ENCODE measurements around the gene TMEM139.

Gene TMEM139

DNA sequence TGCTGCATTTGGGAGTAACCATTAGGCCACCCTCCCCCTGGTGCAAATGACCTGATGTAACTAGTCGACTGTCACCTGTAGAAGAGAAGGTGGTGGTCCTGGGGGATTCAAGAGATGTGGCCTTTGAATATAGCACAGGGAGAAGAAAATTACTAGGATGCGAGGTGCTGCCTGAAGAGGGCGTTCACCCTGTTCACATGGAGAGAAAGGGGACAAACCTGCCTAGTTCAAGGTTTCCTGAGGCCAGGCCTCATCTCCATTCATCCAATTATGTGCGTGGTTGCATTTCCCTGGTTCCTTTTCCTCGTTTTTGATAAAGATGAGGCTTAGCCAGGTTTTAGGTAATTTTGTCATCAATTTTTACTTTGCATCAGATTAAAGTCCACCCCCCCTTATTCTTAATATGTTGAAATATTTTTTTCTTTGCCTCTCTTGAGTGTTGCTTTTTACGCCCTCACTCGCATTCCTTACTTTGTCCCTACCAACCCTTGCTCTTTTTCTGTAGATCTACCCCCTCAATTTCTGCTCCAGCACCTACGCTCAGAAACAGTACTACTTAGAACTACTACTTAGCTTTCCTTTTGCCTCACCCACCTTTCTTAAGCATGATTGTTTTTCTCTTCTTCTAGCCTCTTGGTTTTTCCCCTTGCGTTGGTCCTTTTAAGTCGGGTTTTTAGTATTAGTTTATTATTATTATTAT lies 44.9 kb downstream of the TMEM139 start:
- DNase-seq: no peak

DNA sequence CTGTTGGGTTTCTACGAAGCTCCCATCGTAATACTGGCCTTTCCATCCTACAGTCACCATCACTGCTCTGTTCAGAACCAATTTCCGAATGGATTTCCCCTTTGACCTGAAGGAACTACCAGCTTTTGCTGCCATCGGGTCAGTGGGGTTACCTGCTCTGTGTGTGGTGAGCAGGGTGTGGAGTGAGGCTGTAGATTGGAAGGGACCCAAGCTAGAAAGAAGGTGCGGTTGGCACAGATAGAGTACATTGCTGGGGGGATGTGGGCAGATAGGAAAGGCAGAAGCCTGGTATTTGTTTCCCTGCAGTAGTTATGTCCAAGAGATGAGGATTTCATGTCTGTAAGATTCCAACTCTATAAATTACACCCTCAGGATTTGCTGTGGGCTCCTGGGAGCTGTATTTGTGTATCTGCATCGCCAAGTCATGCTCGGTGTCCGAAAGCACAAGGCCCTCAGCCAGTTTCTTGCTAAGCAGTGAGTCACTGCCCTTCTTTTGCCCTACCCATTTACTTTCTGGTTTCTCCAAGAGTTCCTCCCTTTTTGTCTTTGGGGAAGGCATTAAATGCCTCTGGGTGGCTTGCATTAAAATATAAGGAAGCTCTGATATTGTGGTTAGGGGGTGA lies 46.5 kb downstream of the TMEM139 start:
- peak; percentile 80 to 84 (median 82) for DNase-seq

GRCh38 chr7:143334244-143334643 lies 49.5 kb downstream of the TMEM139 start:
- no peak for DNase-seq

GRCh38 chr7:143337216-143337615 lies 52.5 kb downstream of the TMEM139 start:
- no peak for DNase-seq

Measured in suppressor macrophage treated with lipopolysaccharide for 1 hour (primary cell).